BE2C (cell line): ENCODE results near the gene NRK.

Experiments
- DNase-seq: peaks from one replicate; pipeline ENCODE4 v3.0.0-alpha.2; 2020
- H3K27me3 ChIP-seq: fragments of 250-450 bp; sonication (Bioruptor Pico); 2 replicates; pipeline ENCODE4 v1.5.1; 2020; ENCODE audit warnings: mild to moderate bottlenecking
- H3K36me3 ChIP-seq: fragments of 250-450 bp; sonication (Bioruptor Pico); 2 replicates; pipeline ENCODE4 v1.5.1; 2020; ENCODE audit warnings: mild to moderate bottlenecking
- H3K4me1 ChIP-seq: fragments of 250-450 bp; sonication (Bioruptor Pico); 2 replicates; pipeline ENCODE4 v1.5.1; 2020
- H3K4me3 ChIP-seq: 2 replicates; pipeline ENCODE4 v1.5.1; 2011; ENCODE audit warnings: low read depth, low read length
- H3K9me3 ChIP-seq: fragments of 250-450 bp; sonication (Bioruptor Pico); 2 replicates; pipeline ENCODE4 v1.5.1; 2020
- CTCF ChIP-seq: IDR thresholded peaks from 2 replicates; pipeline ENCODE4 v1.5.1; 2012; ENCODE audit warnings: mild to moderate bottlenecking, low read depth, low read length

Gene NRK

GRCh38 chrX:105816517-105816916 lies 5.8 kb upstream of the NRK start:
- DNase-seq, result no peak
- no peaks in the 10 kb centered on the region for H3K27me3 ChIP-seq
- H3K36me3 ChIP-seq, result no peaks in the 10 kb centered on the region
- no peaks in the 10 kb centered on the region for H3K9me3 ChIP-seq
- H3K4me1 ChIP-seq, result no peaks in the 10 kb centered on the region
- TF ChIP-seq CTCF, result no peak
- no peak overlapping the region for H3K4me3 ChIP-seq

- Histone ChIP-seq H3K4me3 (no peak overlapping the region), H3K36me3 (no peaks in the 10 kb centered on the region), H3K9me3 (no peaks in the 10 kb centered on the region), H3K4me1 (no peaks in the 10 kb centered on the region), H3K27me3 (no peaks in the 10 kb centered on the region)
- DNase-seq, result no peak
- TF ChIP-seq CTCF, result no peak
Measured at GRCh38 chrX:105820247-105820646, 2.1 kb upstream of the NRK start.

GRCh38 chrX:105821471-105822121 lies 743 bp upstream of the NRK start:
- Histone ChIP-seq H3K9me3 (no peaks in the 10 kb centered on the region), H3K4me1 (no peaks in the 10 kb centered on the region), H3K36me3 (no peaks in the 10 kb centered on the region), H3K4me3 (no peak overlapping the region), H3K27me3 (no peaks in the 10 kb centered on the region)
- TF ChIP-seq CTCF, result no peak
- no peak for DNase-seq

- Histone ChIP-seq H3K9me3 (no peaks in the 10 kb centered on the region), H3K27me3 (no peaks in the 10 kb centered on the region), H3K4me1 (no peaks in the 10 kb centered on the region), H3K36me3 (no peaks in the 10 kb centered on the region), H3K4me3 (no peak overlapping the region)
- TF ChIP-seq CTCF, result no peak
- DNase-seq, result no peak
Measured at GRCh38 chrX:105823092-105823455, 735 bp downstream of the NRK start.

GRCh38 chrX:105829011-105829410 lies 6.7 kb downstream of the NRK start:
- Histone ChIP-seq H3K36me3 (no peaks in the 10 kb centered on the region), H3K27me3 (no peaks in the 10 kb centered on the region), H3K9me3 (no peaks in the 10 kb centered on the region), H3K4me1 (no peaks in the 10 kb centered on the region), H3K4me3 (no peak overlapping the region)
- DNase-seq, result no peak
- no peak for TF ChIP-seq CTCF

GRCh38 chrX:105837232-105837631 lies 14.9 kb downstream of the NRK start:
- Histone ChIP-seq H3K9me3 (no peaks in the 10 kb centered on the region), H3K36me3 (no peaks in the 10 kb centered on the region), H3K4me1 (no peaks in the 10 kb centered on the region), H3K27me3 (no peaks in the 10 kb centered on the region), H3K4me3 (no peak overlapping the region)
- no peak for TF ChIP-seq CTCF
- no peak for DNase-seq
